GM18873 (cell line): Measurements from ENCODE around the gene HOXA4.

ENCODE experiments used
- ATAC-seq: cut with Tn5 transposase; IDR thresholded peaks from one replicate; pipeline ENCODE4 v1.9.1; 2021; ENCODE audit warnings: mild to moderate bottlenecking, moderate library complexity, moderate number of reproducible peaks; ENCODE audit not compliant: unreplicated experiment, low FRiP score

Gene HOXA4

DNA sequence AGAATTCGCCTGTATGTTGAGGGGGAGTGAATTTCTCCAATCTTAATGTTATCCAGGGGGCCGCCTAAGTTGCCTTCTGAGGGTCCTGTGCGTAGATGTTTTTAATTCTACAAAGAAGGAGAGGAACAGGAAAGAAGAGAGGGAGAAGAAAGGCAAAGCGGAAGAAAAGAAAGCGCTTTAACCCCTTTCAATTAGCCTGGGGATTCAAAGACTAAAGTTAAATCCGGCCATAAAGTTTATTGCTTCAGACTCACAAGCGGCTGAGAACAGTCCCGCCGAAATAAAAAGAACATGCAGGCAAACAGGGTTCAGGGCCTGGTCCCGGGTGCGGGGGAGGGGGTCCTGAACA is 8.4 kb upstream of the HOXA4 start:
- no peak for ATAC-seq

DNA sequence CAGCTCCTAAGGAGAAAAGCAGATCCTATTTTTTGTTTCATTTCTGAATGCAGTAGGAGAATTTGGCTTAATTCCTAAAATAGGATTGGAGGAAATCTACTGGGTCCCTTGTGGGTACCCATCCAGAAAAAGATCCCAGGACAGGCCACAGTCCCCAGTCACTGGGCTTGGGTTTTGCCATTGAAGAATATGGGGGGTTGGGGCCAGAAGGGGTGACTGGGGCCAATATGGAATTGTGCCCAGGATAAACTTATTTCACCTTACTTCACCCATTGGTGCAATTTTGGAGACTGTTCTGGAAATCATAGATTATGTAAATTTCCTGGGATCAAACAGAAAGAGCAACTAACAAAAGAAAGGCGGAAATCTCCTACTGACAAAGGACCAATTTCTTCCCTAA is 7.9 kb upstream of the HOXA4 start:
- no peak for ATAC-seq

- no peak for ATAC-seq
These were observed 7.2 kb upstream of the HOXA4 start for GRCh38 chr7:27137640-27138315.

DNA sequence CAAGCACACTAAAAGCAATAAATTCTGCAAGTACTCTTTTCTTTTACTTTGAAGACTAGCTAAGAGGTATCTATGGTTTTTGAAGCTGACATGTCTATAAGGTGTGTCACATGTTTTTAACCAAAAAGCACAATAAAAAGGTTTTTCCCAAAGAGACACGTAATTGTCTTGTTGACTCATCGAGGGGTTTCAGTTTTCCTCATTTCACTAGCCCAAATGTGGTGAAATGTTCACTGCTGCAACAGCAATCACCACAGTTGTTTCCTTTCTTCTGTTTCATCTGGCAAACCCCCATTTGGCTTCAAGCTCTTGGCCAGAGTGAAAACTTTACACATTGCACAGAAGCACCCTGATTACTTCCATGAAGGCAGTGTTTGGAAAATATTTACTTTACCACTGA is 3.8 kb upstream of the HOXA4 start:
- ATAC-seq: no peak

DNA sequence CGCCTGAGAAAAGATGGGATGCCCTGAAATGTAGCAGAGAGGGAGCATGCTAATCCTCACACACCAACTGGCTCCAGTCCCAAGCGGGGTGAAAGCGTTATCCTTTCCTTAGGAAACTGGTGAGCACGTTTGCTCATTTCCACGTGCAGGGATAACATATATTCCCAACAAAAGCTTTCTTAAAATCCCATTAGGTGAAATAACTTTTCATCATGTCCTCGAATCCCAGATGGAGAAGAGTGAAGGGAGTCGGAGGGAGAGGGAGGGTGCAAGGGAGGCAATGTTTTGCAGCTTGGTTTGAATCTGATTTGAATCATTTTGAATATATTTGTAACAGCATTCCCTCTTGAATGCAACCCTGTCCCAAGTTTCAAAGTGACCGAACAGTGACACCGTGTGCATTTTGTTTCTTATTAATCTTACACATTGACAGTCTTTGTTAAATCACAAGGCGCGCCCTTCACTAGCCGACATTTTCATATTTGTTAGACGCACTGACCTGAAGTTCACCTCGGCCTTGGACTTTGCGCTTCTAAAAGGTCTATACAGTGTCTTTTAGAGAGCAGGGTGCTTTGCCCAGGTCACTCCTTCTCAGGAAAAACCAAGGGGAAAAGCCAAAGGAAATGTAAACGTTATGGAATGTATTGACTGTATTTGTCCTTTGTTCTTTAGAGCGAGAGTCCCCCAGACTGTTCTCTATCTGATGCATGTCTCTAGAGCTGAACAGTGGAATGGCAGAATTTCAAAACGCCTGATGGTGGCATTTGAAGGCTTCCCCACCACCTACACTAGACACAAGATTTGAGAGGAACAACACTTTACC is 3.1 kb upstream of the HOXA4 start:
- ATAC-seq: no peak

GRCh38 chr7:27132978-27133377 is 2.4 kb upstream of the HOXA4 start:
- ATAC-seq: no peak

- no peak for ATAC-seq
These were observed 1.7 kb upstream of the HOXA4 start for GRCh38 chr7:27132214-27132613.

GRCh38 chr7:27131390-27131819 is 848 bp upstream of the HOXA4 start:
- ATAC-seq: no peak

DNA sequence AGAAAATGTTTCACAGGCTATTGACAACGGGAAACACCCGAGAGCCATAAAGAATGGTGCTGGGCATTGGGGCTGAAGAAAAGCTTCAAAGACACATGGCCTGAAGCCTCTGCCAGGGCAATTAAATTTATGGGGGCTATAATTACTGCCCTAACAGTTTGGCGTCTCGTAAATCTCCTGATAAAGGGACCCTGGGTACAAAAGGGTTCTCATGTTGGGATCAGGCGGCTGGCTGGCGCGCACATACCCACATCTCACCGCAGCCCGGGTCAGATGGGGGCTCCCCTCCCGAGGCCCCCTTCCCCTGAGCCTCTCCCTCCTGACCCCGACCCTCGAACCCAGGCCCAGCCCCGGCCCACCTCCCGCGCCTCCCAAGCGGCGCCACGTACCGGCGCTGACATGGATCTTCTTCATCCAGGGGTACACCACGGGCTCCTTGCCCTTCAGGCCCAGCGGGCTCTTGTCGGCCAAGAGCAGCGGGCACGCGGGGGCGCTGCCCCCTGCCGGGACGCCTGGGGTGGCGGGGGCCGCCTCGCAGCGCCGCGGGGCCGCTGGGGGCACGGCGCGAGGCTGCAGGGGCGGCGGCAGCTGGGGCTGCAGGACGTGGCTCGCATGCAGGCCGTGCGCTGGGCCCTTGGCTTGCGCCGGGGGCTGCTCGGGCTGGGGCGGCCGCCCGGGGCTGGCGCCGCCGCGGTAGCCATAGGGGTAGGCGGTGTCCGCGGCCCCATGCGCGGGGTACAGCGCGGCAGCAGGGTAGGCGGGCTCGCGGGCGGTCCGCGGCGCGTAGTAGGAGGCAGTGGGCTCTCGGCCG is 623 bp downstream of the HOXA4 start:
- ATAC-seq: no peak

DNA sequence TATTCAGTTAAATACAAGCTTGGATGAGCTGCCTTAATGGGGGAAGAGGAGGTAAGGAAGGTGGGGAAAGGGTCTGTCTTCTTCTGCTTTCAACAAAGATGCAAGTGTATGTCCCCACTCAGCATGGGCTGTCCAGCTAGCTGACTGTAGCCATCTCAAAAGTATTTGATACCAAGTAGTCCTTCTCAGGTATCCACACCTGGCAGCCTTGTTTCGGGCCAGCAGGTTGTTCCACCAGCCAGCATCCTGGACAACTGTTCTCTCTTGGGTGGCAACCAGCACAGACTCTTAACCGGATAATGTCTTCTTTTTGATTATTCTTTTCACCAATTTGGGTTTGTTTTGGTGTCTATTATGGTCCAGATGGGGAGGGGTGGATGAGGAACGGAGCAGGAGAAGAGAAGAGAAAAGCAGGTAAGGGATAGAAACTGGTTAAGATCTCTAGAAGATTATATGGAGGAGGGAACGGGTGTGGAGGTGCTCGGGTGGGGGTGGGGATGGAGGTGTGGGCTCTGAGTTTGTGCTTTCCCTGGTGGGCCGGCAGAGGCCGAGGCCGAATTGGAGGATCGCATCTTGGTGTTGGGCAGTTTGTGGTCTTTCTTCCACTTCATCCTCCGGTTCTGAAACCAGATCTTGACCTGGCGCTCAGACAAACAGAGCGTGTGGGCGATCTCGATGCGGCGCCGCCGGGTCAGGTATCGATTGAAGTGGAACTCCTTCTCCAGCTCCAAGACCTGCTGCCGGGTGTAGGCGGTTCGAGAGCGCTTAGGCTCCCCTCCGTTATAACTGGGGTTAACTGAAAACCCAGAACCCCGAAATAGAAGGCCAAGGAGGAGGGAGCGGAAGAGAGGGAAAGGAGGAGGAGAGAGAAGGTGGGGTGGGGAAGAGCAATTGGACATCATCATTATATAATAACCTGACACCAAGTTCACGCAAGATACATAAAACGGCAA is 1.5 kb downstream of the HOXA4 start:
- ATAC-seq: no peak

DNA sequence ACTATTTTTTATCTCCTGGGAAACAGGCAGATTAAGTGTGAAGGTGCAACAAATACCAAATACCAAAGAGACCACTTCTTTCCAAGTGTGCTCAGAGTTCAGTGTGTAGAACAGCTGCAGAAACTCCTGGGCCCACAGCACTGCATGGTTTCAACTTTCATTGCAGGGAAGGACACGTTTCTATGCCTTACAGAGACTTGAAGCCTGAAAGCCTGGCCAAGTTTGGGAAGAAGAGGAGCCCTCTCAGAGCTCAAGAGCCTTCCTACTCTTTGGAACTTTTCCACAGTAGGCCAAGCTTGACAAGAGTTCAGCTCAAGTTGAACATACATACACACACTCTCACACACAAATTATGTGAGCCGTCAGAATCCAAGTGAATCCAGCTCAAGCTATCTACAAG is 2.5 kb downstream of the HOXA4 start:
- ATAC-seq: no peak

- no peak for ATAC-seq
These were observed 3.8 kb downstream of the HOXA4 start for GRCh38 chr7:27126596-27127327.

DNA sequence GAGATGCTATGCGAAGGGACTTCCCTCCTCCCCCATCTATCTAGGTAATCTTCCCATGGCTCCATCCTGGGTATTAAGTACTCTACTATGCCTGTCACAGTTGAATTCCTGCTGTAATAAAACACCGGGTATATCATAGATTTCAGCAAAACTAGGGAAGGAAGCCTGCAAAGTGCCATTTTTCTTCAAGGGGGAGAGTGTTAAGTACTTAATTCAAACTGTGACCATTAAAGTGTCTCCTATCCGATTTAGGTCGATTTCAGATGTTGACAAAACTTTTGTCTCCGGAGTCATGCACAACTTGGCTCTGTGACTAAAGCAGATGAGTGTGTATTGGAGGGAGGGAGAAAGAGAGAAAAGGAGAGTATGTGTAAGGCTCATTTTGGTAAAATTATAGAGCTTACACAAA is 4.6 kb downstream of the HOXA4 start:
- no peak for ATAC-seq

DNA sequence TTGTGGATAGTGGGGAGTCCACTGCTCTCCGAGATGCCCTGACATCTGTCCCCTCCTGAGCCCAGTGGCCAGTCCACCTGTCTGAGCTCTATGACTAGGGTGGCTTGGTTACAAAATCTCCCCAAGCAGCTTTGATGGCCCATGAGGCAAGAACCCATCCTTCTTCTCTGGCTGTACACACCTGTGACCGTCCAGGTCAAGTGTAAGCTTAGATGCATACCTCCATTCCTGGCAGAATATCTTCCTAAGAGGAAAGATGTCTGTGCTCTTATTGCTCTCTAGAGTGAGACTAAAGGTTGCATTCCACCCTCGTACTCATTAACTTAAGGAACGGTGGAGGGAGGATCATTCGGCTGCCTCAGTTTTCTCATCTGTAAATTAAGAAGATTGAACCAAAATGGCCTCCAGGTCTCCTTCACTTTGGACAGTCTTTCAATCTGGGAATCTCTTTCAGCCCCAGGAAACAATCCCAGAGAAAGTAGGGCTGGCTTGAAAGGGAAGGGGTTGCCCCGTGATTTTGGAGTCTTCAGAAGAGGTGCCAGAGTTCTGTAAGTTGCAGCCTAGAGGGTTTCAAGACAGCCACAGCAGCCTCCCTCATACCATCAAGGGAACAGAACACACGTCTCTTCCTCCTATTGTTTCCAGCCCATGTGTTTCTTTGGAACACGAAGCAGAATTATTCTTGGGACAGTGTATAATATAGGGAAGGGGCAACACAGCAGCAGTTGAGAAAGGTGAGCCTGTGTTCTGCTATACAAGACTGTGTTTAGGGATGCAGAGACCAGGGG is 5.5 kb downstream of the HOXA4 start:
- ATAC-seq: no peak

DNA sequence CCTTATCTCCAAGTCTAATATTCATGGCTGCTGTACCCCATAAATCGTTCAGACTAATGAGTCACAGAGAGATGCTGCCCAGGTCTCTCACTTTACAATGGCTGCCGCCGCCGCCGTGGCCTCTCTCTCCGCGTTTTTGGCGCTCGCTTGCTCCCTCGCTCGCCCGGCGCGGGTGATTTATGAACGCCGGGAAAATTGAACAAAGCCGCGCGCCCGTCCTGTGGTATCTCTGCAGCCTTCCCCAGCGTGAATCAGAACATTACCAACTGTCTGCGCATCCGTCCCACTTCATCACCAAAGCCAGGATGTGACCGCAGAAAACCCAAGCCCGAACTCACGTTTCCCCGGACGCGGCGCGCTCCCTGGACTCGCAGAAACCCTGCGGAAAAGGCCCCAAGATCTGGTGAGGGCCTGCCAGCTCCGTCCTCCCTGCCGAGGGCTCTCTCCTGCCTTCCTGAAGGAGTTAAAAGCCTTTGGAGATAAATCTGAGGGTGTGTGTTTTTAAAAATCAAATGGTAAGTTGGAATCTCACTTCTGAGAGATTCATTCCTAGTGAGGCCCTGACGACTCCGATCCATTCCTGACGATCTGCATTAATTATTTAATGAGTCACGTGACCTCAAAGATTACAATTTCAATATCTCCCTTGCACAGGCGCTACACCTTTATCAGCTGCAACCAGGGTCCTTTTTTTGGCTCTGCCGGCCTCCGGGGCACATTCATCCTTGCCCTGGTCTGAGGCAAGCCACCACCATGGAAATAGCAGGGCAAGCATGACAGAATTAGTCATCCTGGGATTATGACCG is 6.3 kb downstream of the HOXA4 start:
- ATAC-seq: no peak

DNA sequence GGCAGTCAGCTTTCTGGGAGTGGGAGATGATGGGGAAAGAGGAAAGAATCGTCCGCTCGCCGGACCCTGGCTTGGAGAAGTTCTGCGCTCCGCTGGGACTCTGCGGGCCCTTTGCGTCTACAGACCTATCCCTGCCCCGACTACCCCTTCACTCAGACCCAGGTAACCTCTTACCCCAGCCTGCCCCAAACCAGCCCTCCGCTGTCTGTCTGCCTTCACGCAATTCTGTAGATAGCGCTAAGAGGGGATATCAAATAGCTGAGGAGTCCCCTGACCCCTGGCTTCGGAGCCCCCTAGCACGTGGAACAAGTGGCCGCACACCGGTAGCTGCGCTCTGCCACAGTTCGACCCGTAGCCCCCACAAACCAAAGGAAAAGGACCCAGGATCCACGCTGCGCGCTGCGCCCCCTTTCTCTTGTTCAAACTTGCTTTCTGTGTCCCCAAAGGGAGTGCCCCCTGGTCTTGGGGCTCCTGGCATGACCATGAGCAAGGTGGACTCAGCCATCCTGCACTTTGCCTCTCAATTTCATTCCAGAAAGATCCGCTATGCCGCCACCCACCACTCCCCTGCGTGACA is 7.0 kb downstream of the HOXA4 start:
- no peak for ATAC-seq

GRCh38 chr7:27123007-27123476 is 7.5 kb downstream of the HOXA4 start:
- ATAC-seq: no peak
